HG03520 (cell line): ENCODE measurements around the gene MGLL.
"Not testable (repeated sequence)": the region's sequence is repeated elsewhere in the genome, so short reads cannot be mapped to it uniquely, and the experiment has no call there.

Experiments used
- ATAC-seq: cut with Tn5 transposase; IDR thresholded peaks from one replicate; pipeline ENCODE4 v1.9.1; 2021; ENCODE audit warnings: mild to moderate bottlenecking, moderate library complexity; ENCODE audit not compliant: unreplicated experiment

Gene MGLL

DNA sequence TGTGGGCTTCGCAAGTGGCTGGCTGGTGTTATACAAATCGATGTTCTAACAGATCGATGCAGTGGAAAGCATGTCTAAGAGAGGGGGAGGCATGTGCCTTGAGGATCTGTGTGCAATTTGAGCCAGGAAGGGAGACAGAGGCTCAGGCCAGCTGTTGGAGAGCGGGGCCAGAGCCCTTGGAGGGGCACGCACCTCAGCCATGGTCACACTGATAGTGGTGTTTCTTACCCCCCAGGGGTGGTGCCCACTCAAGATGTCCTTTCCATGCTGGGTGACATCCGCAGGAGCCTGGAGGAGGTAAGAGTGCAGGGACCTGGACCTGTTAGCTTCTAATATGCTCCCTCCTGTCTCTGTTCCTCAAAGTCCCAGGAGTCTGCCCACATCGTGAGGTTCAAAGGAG lies 153.4 kb downstream of the MGLL start:
- ATAC-seq, result no peak

DNA sequence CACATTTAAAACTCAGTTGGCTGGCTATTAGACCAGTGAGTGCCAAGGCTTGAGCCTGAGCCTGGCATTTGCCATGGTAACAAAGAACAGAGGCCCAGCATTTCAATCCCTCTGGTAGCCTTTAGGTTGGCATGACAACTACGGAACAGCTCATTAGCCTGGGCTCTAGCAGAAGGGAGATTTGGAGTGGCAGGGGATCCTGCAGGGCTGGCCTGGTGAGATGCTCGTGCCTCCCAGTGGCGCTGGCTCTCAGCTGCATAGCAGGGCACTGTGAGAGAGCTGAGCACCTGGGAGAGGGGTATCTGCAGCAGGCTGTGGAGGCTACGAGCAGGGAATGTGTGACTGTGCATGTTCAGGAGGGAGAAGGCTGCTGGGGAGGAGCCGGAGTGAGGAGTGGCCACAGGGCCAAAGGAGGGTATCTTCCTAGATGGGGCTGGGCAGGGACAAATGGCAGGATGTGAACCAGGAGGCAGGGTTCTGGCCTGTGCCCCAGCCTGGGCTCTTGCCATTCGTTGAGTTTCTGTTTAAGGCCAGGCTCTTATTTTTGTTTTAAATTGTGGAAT lies 155.1 kb downstream of the MGLL start:
- no peak for ATAC-seq

DNA sequence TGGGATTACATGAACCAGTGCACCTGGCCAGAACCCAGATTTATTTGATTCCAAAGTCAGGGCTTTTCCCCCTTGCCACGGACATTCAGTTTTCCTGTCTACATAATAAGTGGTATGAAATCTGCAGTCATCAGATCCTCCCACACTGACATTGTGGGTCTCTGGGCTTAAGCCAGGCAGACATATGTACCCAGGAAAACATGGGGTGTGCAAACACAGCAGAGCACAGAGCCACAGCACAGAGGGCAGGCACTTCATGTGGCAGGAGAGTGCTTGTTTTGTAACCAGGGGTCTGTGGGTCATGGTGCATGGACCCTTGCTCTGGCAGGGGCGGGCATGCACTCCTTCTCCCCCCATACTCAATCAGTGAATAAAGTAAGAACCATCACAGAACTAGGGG lies 155.6 kb downstream of the MGLL start:
- no peak for ATAC-seq

- no peak for ATAC-seq
Observed at GRCh38 chr3:127665586-127665985, 156.7 kb downstream of the MGLL start.

DNA sequence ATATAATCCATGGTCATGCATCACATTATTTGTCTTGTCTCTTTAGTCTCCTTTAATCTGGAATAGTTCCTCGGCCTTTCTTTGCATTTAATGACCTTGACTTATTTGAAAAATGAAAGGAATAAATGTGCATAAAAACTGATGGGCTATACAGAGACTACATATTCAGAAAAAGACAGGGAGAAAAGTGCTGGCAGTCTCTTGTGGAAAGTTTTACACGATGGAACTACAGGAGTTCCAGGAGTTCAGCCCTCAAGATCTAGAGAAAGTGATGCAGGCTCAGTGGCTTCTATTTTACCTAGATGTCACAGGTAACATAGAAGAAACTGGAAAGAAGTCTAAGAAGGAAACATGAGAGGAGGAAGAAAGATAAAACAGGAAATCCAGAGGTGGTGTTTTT lies 157.2 kb downstream of the MGLL start:
- ATAC-seq, result no peak

DNA sequence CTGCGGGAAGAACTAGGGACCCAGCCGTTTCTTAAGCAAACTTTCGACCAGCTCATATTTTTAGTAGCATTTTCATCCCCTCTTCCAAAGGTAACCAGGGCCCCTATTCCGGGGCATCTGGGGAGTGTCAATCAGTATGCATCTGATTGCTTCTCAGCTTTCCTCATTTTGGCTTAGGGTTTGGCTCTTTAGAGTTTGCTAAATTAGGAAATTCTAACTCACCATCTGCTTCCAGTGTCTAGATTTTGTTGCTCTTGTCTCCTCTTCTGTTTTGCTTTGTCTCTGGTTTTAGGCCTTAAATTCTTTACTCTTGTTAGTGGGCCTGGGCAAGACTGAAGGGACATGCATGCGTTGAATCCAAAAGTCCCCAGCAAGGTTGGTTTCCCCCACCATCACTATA lies 159.2 kb downstream of the MGLL start:
- no peak for ATAC-seq

GRCh38 chr3:127662001-127662469 lies 160.3 kb downstream of the MGLL start:
- ATAC-seq, result no peak

GRCh38 chr3:127661600-127661999 lies 160.7 kb downstream of the MGLL start:
- ATAC-seq, result no peak

- no peak for ATAC-seq
Observed at GRCh38 chr3:127660621-127661251, 161.6 kb downstream of the MGLL start.

DNA sequence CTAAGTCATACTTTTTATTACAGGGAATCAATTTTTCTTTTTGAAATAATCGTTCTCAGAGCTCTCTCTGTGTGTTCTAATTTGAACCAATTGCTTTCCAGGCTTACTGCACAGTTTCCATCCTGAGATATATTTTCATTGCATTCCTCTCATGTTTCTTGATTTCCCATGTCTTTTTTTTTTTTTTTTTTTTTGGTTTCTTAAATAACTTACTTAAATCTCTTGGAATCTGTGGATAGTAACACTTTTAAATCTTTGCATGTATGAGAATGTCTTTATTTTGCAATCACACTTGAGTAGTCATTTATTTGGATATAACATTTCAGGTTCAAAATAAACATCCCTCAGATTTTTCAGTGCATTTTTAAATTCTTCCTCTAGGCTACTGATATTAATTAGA lies 164.1 kb downstream of the MGLL start:
- no peak for ATAC-seq

- no peak for ATAC-seq
Observed at GRCh38 chr3:127656906-127657305, 165.4 kb downstream of the MGLL start.

- ATAC-seq, result no peak
Observed at GRCh38 chr3:127655641-127656040, 166.7 kb downstream of the MGLL start.

- ATAC-seq, result not testable (repeated sequence)
Observed at GRCh38 chr3:127654993-127655392, 167.3 kb downstream of the MGLL start.

- no peak for ATAC-seq
Observed at GRCh38 chr3:127654374-127654773, 167.9 kb downstream of the MGLL start.

DNA sequence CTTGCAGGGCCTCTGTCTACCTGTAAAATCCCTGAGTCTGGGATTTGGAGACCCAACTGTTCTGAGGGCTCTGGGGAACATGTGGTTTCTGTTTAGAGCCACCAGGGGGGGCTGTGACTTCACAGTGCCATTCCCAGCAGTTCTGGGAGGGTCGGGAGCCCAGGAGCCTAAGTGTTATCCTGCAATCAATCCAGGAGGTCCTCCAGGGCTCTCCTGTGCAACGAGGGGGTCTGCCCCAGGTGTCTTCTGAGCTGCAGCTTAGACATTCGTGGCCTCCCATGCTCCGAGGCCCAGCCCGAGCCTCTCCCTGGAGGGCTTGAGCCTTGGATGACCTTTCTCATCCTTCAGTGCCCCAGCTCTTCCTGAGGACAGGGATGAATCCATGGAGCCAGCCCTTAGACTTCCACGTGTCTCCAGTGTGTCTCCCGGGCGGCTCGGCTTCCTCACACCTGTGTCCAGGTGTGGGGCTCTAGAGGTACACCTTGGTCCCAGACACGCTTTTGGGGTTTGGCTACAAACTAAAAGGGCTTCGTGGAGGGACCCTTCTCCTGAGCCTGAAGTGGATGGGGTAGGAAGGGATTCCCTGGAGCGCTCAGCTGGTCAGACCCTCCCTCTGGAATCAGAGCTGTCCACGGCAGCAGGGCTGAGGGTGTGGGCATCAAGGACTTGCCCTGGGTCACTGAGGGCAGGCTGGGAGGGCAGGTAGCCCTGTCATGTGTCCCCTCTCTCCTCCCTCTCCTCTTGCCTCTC lies 169.9 kb downstream of the MGLL start:
- no peak for ATAC-seq

- ATAC-seq, result no peak
Observed at GRCh38 chr3:127651516-127652172, 170.7 kb downstream of the MGLL start.

DNA sequence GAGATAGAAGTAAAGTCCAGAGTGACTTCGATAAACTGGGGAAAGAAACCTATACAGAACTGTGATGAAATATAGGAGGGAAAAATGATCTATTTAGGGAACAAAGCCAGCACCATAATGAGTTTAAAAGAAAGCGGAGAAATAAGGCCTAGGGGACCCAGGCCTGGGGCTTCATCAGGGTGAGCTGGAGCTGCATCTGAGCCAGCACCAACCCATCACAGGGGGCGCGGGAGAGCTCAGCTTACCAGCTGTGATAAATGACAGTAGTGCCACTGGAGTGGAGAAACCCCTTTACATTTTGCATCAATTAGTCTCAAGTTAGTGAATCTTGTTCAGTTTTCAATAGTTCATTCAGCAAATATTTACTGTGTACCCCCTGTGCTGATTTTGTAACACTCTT lies 172.1 kb downstream of the MGLL start:
- ATAC-seq, result no peak

- no peak for ATAC-seq
Observed at GRCh38 chr3:127647845-127648204, 174.5 kb downstream of the MGLL start.

- ATAC-seq, result no peak
Observed at GRCh38 chr3:127647166-127647844, 175.0 kb downstream of the MGLL start.

DNA sequence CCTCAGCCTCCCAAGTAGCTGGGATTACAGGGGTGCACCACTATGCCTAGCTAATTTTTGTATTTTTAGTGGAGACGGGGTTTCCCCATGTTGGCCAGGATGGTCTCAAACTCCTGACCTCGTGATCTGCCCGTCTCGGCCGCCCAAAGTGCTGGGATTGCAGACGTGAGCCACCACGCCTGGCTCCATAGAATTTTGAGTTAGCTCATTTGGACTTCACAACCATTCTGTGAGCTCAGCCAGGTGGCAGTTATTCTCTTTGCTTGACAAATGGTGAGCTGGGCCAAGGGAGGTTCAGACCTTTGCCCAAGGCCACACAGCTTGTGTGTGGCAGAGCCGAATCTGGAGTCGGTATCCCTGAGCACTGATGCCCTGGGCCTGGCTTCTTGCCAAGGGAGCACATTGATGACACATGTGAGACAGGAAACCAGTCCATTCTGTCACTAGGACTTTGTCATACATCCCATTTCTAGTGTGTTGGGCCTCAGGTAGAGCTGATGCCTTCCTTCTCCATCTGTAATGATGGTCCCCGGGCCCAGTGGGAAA lies 175.7 kb downstream of the MGLL start:
- ATAC-seq, result no peak
